Amygdala (tissue), 56 donors: ENCODE data around the gene TOGARAM2.
"Not testable (repeated sequence)": the region's sequence is repeated elsewhere in the genome, so short reads cannot be mapped to it uniquely, and the experiment has no call there.

Source experiments
- DNase-seq, 56 donors: peaks; one replicate each; lab custom pipeline; 2025; lab: John Stamatoyannopoulos, UW

The TOGARAM2 gene

DNA sequence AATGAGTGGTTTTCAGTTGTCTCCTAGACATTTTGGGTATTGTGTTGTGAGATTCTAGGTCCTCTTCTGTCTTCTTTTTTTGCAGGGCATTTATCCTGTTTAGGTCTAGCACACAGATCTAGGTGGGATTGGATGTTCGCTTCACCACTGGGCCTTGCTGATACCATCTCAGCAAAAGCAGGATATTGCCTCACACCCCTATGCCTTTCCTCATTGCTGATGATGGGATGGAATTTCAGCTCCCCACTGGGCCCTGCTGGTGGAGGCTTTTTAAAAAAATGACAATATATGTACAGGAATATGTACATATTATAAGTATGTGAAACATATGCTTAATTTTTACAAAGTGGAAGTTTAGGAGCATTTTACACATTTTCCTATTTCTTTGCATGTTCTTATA, 5.4 kb upstream of the TOGARAM2 start:
- DNase-seq, result no peak

DNA sequence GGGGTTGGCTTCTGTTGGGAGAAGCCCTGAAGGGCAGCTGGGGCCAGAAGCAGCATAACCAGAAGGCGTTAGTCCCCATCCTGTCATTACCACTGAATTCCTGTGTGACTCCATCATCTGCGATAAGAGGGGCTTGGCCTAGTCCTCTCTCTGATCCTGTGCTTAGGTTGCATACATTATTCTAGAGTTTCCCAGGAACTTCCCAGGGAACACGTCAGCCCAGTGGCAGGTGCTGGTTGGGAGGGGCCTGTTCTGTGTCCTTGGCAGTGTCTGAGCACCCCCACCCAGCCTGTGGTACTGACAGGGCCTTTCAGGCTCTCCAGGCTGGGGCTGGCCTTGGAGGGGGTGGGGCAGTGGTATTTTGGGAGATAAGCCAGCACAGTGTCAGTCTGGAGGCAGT, 4.5 kb upstream of the TOGARAM2 start:
- no peak for DNase-seq

DNA sequence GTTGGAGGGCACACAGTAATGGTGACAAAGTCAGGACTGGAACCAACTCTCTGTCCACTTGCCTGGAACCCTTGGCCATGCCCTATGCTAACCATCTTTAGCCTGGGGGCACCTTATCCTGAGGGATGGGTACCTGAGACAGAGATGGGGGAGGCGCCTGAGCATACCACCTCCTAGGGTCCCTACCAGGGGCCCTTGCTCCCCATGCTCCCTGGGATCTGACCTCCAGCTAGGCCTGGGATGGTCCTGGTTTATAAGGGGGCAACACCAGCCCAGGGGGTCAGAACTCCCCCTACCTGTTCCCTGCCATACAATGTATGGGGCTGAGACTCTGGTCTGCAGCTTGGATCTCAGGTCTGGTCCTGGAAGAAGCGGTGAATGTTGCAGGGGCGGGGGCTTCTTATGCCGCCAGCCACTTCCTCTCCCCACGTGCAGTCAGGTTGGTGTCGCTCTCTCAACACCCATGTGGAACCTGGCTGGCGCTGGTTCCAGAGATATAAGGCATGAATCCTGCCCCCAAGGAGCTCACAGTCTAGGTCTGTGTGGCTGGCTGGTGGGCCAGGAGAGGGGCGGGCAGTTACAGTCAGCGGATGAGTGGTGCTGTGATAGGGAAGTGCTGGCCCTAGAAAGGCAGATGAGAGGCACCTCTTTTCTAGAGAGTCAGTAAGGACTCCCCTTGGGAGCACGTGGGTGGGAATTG, 3.8 kb upstream of the TOGARAM2 start:
- no peak for DNase-seq

DNA sequence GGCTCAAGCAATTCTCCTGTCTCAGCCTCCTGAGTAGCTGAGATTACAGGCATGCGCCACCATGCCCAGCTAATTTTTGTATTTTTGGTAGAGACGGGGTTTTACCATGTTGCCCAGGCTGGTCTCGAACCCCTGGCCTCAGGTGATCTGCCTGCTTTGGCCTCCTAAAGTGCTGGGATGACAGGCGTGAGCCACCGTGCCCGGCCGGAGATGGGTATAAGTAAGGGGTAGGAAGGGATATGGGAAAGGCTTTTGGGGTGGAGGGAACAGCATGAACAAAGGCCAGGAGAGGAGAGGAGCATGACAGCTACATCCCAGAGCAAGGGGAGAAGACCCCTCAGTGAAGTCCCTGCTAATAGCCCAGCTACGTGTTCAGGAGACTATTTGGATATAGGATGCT, 3.1 kb upstream of the TOGARAM2 start:
- DNase-seq, result not testable (repeated sequence)

DNA sequence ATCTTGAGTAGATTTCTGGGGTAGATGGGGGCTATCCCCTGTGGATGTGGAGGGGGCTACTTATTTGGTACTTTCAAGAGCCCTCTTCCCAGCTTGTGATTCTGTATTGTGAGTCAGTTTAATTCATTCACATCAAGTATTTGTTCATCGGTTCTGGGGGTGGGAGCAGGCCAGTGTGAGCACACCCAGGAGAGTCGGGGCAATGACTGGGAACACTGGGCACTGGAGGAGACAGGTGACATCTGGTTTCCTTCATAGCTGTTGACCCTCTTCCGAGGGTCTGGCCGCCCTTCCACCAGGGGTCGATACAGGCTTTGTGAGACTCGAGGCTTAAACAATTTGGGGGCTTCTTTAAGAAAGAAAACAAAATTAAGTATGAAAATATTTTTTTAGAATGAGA, 2.5 kb upstream of the TOGARAM2 start:
- no peak for DNase-seq

GRCh38 chr2:28979041-28979440, 2.1 kb upstream of the TOGARAM2 start:
- no peak for DNase-seq

DNA sequence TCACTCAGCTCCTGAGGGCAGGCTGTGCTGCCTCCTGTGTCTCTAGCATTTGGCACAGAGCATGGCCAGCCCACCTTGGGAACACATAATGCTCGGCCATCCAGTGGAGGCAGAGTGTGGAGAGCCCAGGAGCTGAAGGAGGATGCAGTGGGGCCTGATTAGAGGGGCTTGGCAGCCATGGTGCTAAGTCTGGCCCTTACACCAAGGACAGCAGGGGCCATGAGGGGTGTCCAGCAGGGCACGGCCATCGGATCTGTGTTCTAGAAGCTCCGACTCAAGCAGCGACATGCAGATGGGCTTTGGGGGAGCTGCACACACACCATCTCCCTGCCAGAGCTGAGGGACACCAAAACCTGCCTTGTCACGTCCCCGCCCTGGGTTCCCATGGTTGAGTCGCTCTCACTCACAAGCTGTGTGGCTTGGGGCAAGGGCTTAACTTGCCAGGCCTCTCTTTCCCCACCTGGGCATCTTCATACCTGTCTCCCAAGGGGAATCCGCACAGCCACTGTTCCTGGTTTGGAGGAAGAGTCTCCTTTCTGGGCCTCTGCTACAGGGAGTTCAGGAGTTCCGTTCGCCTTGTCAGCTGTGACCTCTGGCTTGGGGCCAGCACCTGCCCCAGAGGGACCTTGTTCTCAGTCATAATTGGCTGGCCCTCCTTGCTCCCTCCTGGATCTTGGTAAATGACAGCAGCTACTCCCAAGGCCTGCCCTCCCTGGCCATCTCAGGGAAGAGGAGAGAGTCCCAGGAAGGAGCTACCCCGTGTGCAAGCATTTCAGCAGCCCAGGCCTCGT, 1.3 kb upstream of the TOGARAM2 start:
- peak in 1 of 56 donors; percentile 42 for DNase-seq

GRCh38 chr2:28980368-28981015, 606 bp upstream of the TOGARAM2 start:
- peak in 4 of 56 donors; percentile 24 to 64 (median 33) for DNase-seq

DNA sequence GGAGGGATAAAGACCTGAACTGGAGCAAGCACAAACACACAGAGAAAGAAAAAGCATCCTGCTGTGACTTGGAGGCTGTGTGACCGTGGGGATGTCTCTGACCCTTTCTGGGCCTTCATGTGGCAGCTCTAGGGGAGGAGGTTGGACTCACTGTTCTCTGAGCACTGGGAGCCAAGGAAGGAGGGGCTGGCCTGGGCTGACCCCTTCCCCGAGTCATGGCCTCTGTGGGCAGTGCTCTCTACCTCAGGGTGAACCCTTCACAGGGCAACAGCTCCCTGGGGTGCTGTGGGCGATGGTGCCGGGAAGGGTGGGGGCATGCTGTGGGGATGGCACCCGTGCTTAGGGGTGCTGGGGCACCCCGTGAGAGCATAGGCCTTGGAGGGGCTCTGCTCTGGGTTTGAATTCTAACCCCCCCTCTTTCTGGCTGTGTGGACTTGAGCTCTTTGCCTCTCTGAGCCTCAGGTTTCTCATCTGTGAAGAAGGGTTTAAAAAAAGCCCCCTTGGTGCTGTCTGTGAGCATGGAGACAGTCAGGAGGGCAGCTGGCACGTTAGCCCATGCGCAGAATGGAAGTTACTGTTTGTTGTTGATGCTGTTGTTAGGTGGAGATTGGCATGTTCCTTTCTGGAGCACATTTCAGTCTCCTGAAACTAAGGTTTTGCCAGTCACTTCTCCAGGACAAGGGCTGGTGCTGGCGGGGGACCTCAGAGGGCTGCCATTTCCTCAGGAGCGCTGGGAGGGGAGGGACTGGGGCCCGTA, 700 bp downstream of the TOGARAM2 start:
- DNase-seq, result no peak

- no peak for DNase-seq
Observed at GRCh38 chr2:28982381-28982950, 1.4 kb downstream of the TOGARAM2 start.

GRCh38 chr2:28986429-28986828, 5.3 kb downstream of the TOGARAM2 start:
- DNase-seq, result no peak

- DNase-seq, result no peak
Observed at GRCh38 chr2:28989973-28990372, 8.9 kb downstream of the TOGARAM2 start.

GRCh38 chr2:28990445-28990844, 9.3 kb downstream of the TOGARAM2 start:
- no peak for DNase-seq

GRCh38 chr2:28991021-28991420, 9.9 kb downstream of the TOGARAM2 start:
- DNase-seq, result peak in 5 of 56 donors; percentile 5 to 43 (median 9)

- DNase-seq, result no peak
Observed at GRCh38 chr2:28991460-28991859, 10.4 kb downstream of the TOGARAM2 start.

DNA sequence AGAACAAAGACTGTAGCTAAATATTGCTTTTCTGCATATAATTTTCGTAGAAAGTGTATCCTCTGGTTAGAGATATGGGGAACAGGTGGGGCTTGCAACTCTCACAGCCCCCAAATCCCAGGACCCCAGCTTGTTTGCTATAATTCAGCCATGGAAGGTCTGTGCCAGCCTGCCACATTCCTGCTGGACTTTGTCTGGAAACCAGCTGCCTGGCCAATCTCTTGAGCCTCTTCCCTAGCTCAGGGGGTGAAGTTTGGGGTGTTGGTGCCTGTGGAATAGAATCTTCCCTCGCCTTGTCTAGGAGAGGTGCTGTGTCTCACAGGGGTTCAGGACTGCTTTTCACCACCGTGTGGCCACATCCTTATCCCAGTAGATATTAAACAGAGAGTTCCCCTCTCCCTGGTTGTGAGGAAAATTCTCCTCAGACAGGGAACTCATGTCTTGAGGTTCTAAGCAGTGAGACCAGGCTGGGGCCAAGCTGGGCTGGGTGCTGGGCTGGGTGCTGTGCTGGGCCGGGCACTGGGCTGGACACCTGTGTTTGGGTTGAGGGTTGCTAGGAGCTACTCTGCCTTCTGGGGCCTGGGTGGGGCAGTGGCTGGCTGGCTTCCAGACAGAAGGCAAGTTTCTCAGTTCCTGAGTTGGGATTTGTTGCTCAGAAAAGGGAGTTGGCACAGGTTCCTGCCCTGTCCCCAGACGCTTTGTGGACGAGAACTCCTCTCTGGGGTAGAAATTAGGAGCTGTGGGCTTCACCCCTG, 12.3 kb downstream of the TOGARAM2 start:
- DNase-seq, result no peak

- DNase-seq, result no peak
Observed at GRCh38 chr2:28994074-28994473, 13.0 kb downstream of the TOGARAM2 start.

DNA sequence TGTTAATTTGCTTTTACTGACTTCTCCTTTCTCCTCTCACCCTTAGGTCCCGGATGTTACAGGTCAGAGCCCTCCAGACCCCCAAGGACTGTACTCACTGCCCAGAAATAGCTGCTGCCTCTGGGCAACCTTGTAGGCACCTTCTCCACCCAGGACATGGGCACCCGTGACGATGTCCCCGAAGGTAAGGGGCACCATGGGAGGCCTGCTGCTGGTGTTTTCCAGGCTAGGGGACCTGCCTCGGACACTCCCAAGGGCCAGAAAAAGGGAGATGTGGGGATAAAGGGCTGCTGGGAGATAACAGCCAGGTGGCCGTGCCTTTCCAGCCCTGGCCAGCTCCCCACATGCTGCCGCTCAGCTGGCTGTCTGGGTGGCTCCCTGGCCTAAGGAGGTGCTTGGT, 13.6 kb downstream of the TOGARAM2 start:
- DNase-seq, result no peak
